ENCODE measurements around the gene CASQ1. TPM values are rescaled to one million over a fixed set of nuclear protein-coding genes. Genes with fewer than 3 reads are reported as not detected.

The CASQ1 gene
- total and polyA plus RNA-seq, 2 experiments from 2014 or later = 21.4 to 23.6 TPM

GRCh38 chr1:160244209-160244608 is 53.8 kb downstream of the CASQ1 start:
- no peak for DNase-seq (ENCODE audit: low read depth in 1 of 2, low spot score in 1 of 2)
- H3K9me3 ChIP-seq (ENCODE audit: low read depth) = no peaks in the 10 kb centered on the region
- no peak overlapping the region for H3K4me3 ChIP-seq
- no peaks in the 10 kb centered on the region for H3K27me3 ChIP-seq
- H3K27ac ChIP-seq = peak overlapping the region; percentile 75
- peaks cover 15% of the 10 kb centered on the region for H3K36me3 ChIP-seq
- peaks cover 46% of the 10 kb centered on the region for H3K4me1 ChIP-seq (ENCODE audit: low read depth)
- TF ChIP-seq, protein P1, sequence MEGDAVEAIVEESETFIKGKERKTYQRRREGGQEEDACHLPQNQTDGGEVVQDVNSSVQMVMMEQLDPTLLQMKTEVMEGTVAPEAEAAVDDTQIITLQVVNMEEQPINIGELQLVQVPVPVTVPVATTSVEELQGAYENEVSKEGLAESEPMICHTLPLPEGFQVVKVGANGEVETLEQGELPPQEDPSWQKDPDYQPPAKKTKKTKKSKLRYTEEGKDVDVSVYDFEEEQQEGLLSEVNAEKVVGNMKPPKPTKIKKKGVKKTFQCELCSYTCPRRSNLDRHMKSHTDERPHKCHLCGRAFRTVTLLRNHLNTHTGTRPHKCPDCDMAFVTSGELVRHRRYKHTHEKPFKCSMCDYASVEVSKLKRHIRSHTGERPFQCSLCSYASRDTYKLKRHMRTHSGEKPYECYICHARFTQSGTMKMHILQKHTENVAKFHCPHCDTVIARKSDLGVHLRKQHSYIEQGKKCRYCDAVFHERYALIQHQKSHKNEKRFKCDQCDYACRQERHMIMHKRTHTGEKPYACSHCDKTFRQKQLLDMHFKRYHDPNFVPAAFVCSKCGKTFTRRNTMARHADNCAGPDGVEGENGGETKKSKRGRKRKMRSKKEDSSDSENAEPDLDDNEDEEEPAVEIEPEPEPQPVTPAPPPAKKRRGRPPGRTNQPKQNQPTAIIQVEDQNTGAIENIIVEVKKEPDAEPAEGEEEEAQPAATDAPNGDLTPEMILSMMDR (IDR thresholded peaks at IDR 0.05; ENCODE audit: low read depth, low read length) = no peak

GRCh38 chr1:160245434-160245833 is 55.1 kb downstream of the CASQ1 start:
- TF ChIP-seq, protein P1 (IDR thresholded peaks at IDR 0.05; ENCODE audit: low read depth, low read length) = no peak
- Histone ChIP-seq H3K9me3 (ENCODE audit: low read depth) (no peaks in the 10 kb centered on the region), H3K27ac (peak overlapping the region; percentile 75), H3K4me3 (no peak overlapping the region), H3K4me1 (ENCODE audit: low read depth) (peaks cover 46% of the 10 kb centered on the region), H3K27me3 (no peaks in the 10 kb centered on the region), H3K36me3 (peaks cover 8% of the 10 kb centered on the region)
- no peak for DNase-seq (ENCODE audit: low read depth in 1 of 2, low spot score in 1 of 2)

GRCh38 chr1:160247053-160247452 is 56.7 kb downstream of the CASQ1 start:
- DNase-seq (ENCODE audit: low read depth in 1 of 2, low spot score in 1 of 2) = no peak
- H3K36me3 ChIP-seq = peaks cover 8% of the 10 kb centered on the region
- no peaks in the 10 kb centered on the region for H3K27me3 ChIP-seq
- peaks cover 46% of the 10 kb centered on the region for H3K4me1 ChIP-seq (ENCODE audit: low read depth)
- H3K9me3 ChIP-seq (ENCODE audit: low read depth) = no peaks in the 10 kb centered on the region
- H3K4me3 ChIP-seq = no peak overlapping the region
- TF ChIP-seq, protein P1 (IDR thresholded peaks at IDR 0.05; ENCODE audit: low read depth, low read length) = no peak
- H3K27ac ChIP-seq = peak overlapping the region; percentile 59

DNA sequence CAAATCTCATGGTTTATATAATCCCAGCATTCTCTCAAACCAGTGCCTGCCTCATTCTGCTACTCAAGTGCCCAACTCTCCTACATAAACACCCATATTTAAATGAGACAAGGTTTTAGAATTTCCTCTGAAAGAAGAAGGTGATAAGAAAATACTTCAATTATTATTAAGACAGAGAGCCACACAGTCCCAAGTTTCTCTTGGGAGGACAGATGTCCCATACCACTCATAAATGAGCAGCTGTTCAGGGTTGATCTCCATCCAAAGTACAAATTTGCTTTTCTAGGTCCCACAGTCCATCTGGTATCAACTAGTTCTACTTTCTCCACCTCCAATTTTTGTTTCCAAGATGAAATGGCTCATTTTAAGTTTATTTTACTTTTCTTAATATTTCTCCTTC is 60.6 kb downstream of the CASQ1 start:
- DNase-seq (ENCODE audit: low read depth in 1 of 2, low spot score in 1 of 2) = no peak
- H3K27me3 ChIP-seq = no peaks in the 10 kb centered on the region
- H3K36me3 ChIP-seq = peaks cover 8% of the 10 kb centered on the region
- H3K9me3 ChIP-seq (ENCODE audit: low read depth) = no peaks in the 10 kb centered on the region
- H3K4me1 ChIP-seq (ENCODE audit: low read depth) = peaks cover 27% of the 10 kb centered on the region
- no peak overlapping the region for H3K4me3 ChIP-seq
- peak overlapping the region; percentile 72 for H3K27ac ChIP-seq
- TF ChIP-seq, protein P1 (IDR thresholded peaks at IDR 0.05; ENCODE audit: low read depth, low read length) = no peak

Other genes with a start within 250 kb of the CASQ1 start
- gene IGSF9, start 245.0 kb upstream of the CASQ1 start, total RNA-seq = 1.7 and 4.1 TPM in 2 replicates
- 2.3 and 4.2 TPM in 2 replicates for gene IGSF9, start 245.0 kb upstream of the CASQ1 start, polyA plus RNA-seq
- not detected in 2 replicates for gene SLAMF9, start 236.3 kb upstream of the CASQ1 start, total RNA-seq
- not detected in 2 replicates for gene SLAMF9, start 236.3 kb upstream of the CASQ1 start, polyA plus RNA-seq
- 3.7 and 4.7 TPM in 2 replicates for gene PIGM, start 158.6 kb upstream of the CASQ1 start, total RNA-seq
- gene PIGM, start 158.6 kb upstream of the CASQ1 start, polyA plus RNA-seq = 4.9 and 5.9 TPM in 2 replicates
- 0.11 and 0.42 TPM in 2 replicates for gene KCNJ10, start 120.4 kb upstream of the CASQ1 start, total RNA-seq
- gene KCNJ10, start 120.4 kb upstream of the CASQ1 start, polyA plus RNA-seq = 0.35 and 0.54 TPM in 2 replicates
- 0.03 and 0.11 TPM in 2 replicates for gene KCNJ9, start 109.0 kb upstream of the CASQ1 start, total RNA-seq
- gene KCNJ9, start 109.0 kb upstream of the CASQ1 start, polyA plus RNA-seq = 0.09 TPM in 1 of 2 replicates, not detected in the other
- 23.0 and 29.1 TPM in 2 replicates for gene IGSF8, start 92.0 kb upstream of the CASQ1 start, total RNA-seq
- 21.1 and 32.2 TPM in 2 replicates for gene IGSF8, start 92.0 kb upstream of the CASQ1 start, polyA plus RNA-seq
- 19.3 and 40.9 TPM in 2 replicates for gene ATP1A2, start 74.8 kb upstream of the CASQ1 start, total RNA-seq
- gene ATP1A2, start 74.8 kb upstream of the CASQ1 start, polyA plus RNA-seq = 11.3 and 14.2 TPM in 2 replicates
- 0.57 TPM in 1 of 2 replicates, not detected in the other for gene ATP1A4, start 39.0 kb upstream of the CASQ1 start, total RNA-seq
- gene ATP1A4, start 39.0 kb upstream of the CASQ1 start, polyA plus RNA-seq = 0.16 and 0.21 TPM in 2 replicates
- 112 and 194 TPM in 2 replicates for gene PEA15, start 14.8 kb downstream of the CASQ1 start, total RNA-seq
- gene PEA15, start 14.8 kb downstream of the CASQ1 start, polyA plus RNA-seq = 64.5 and 93.2 TPM in 2 replicates
- 122 and 210 TPM in 2 replicates for gene DCAF8, start 72.0 kb downstream of the CASQ1 start, total RNA-seq
- 151 and 176 TPM in 2 replicates for gene DCAF8, start 72.0 kb downstream of the CASQ1 start, polyA plus RNA-seq
- 129 and 172 TPM in 2 replicates for gene PEX19, start 94.6 kb downstream of the CASQ1 start, total RNA-seq
- 82.5 and 125 TPM in 2 replicates for gene PEX19, start 94.6 kb downstream of the CASQ1 start, polyA plus RNA-seq
- gene COPA, start 152.7 kb downstream of the CASQ1 start, total RNA-seq = 115 and 129 TPM in 2 replicates
- gene COPA, start 152.7 kb downstream of the CASQ1 start, polyA plus RNA-seq = 139 and 157 TPM in 2 replicates
- 55.4 and 65.8 TPM in 2 replicates for gene NCSTN, start 152.8 kb downstream of the CASQ1 start, total RNA-seq
- gene NCSTN, start 152.8 kb downstream of the CASQ1 start, polyA plus RNA-seq = 97.8 and 113 TPM in 2 replicates
- 0.11 and 0.12 TPM in 2 replicates for gene NHLH1, start 176.5 kb downstream of the CASQ1 start, total RNA-seq
- 1.6 TPM in 1 of 2 replicates, not detected in the other for gene NHLH1, start 176.5 kb downstream of the CASQ1 start, polyA plus RNA-seq
- 14.1 and 24.6 TPM in 2 replicates for gene VANGL2, start 210.0 kb downstream of the CASQ1 start, total RNA-seq
- gene VANGL2, start 210.0 kb downstream of the CASQ1 start, polyA plus RNA-seq = 15.2 and 22.0 TPM in 2 replicates

All from cardiac muscle cell (in vitro differentiated cells and primary cell).